Measurements from ENCODE around the gene PITPNC1. TPM values are rescaled to one million over a fixed set of nuclear protein-coding genes. Genes with fewer than 3 reads are reported as not detected.

The PITPNC1 gene
- total and polyA plus RNA-seq, 12 donors, result 4.9 to 33.0 (median 14.0) TPM

- whole genome bisulfite sequencing, 4 donors, result 90 to 98% (median 95%) methylated on average over 8 of the region's 8 CpGs
- DNase-seq, result no peak
- Histone ChIP-seq H3K4me3 (no peak overlapping the region), H3K4me1 (replicated peaks in 1 of 2) (peaks cover 0 to 8% of the 10 kb centered on the region in 2 donors), H3K27me3 (no peaks in the 10 kb centered on the region), H3K27ac (no peak overlapping the region), H3K9me3 (replicated peaks in 1 of 3) (no peaks in the 10 kb centered on the region), H3K36me3 (replicated peaks in 1 of 2) (no peaks in the 10 kb centered on the region)
- no peak for TF ChIP-seq CTCF (IDR thresholded peaks at IDR 0.05)
- TF ChIP-seq POLR2A (IDR thresholded peaks at IDR 0.05), result no peak
- intact Hi-C loops (cut with DNase I), result loop anchor here in 1 of 2 donors (10.0 kb wide), 1 partner anchor 247 kb away; no protein-coding TSS in a partner anchor
Observed at GRCh38 chr17:67632141-67632540, 255.1 kb downstream of the PITPNC1 start.

DNA sequence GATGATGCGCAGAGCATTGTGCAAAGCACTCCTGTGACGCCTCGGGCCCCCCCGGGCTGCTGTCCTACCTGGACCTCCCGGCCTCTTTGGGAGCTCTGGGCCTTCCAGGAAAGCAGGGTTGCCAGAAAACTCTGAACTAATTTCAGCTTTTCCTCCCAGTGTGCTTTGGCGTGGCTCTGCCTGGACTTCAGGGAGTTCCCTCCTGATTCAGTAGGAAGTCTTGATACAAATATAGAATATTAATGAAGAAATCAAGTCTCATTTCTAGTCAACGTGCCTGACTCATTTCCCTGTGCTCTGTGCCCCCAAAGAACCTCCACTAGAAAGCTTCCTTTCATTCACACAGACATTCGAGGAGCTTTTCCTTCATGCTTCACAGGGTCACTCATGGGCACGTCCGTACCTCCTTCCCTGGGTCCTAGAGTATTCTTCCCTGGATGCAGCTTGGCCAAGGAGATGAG is 256.7 kb downstream of the PITPNC1 start:
- WGBS, 4 donors, result 44 to 69% (median 61%) methylated on average over 9 to 10 of the region's 10 CpGs
- no peaks in the 10 kb centered on the region for H3K27me3 ChIP-seq
- H3K9me3 ChIP-seq (replicated peaks in 1 of 3), result no peaks in the 10 kb centered on the region
- H3K27ac ChIP-seq, result peak overlapping the region in 2 of 5 donors; percentile 8 to 52
- DNase-seq, result peak in 5 of 7 donors; percentile 25 to 57 (median 31)
- TF ChIP-seq CTCF (IDR thresholded peaks at IDR 0.05) (no peak), POLR2A (IDR thresholded peaks at IDR 0.05) (no peak)
- H3K4me3 ChIP-seq, result no peak overlapping the region
- no peaks in the 10 kb centered on the region for H3K36me3 ChIP-seq (replicated peaks in 1 of 2)
- peaks cover 9 to 16% of the 10 kb centered on the region in 2 donors for H3K4me1 ChIP-seq (replicated peaks in 1 of 2)
- intact Hi-C loops (cut with DNase I), result loop anchor here in 1 of 2 donors (10.0 kb wide), 1 partner anchor 249 kb away; no protein-coding TSS in a partner anchor

DNA sequence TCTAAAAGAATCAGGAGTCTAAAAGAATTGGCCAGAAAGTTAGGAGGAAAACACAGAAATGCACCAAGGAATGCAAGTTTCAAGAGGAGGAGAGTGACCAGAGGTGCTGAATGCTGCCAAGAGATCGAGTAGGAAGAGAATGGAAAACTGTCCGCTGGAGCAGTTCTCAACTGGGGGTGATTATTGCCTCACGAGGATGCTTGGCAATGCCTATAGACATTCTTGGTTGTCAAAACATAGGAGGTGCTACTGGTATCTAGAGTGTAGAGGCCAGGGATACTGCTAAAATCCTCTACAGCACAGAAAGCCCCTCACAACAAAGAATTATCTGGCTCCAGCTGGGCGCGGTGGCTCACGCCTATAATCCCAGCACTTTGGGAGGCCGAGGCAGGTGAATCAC is 258.6 kb downstream of the PITPNC1 start:
- no peak overlapping the region for H3K4me3 ChIP-seq
- 88 to 94% (median 93%) methylated on average over 3 to 7 of the region's 7 CpGs for WGBS, 4 donors
- no peaks in the 10 kb centered on the region for H3K9me3 ChIP-seq (replicated peaks in 1 of 3)
- peaks cover 9 to 17% of the 10 kb centered on the region in 2 donors for H3K4me1 ChIP-seq (replicated peaks in 1 of 2)
- no peaks in the 10 kb centered on the region for H3K27me3 ChIP-seq
- H3K27ac ChIP-seq, result no peak overlapping the region
- DNase-seq, result no peak
- no peak for TF ChIP-seq POLR2A (IDR thresholded peaks at IDR 0.05)
- TF ChIP-seq CTCF (IDR thresholded peaks at IDR 0.05), result no peak
- no peaks in the 10 kb centered on the region for H3K36me3 ChIP-seq (replicated peaks in 1 of 2)
- intact Hi-C loops (cut with DNase I), result loop anchor here in 1 of 2 donors (10.0 kb wide), 1 partner anchor 251 kb away; no protein-coding TSS in a partner anchor

GRCh38 chr17:67636312-67636711 is 259.2 kb downstream of the PITPNC1 start:
- intact Hi-C loops (cut with DNase I), result loop anchor here in 1 of 2 donors (10.0 kb wide), 1 partner anchor 252 kb away; no protein-coding TSS in a partner anchor
- TF ChIP-seq CTCF (IDR thresholded peaks at IDR 0.05) (no peak), POLR2A (IDR thresholded peaks at IDR 0.05) (no peak)
- Histone ChIP-seq H3K27me3 (no peaks in the 10 kb centered on the region), H3K9me3 (replicated peaks in 1 of 3) (no peaks in the 10 kb centered on the region), H3K4me3 (no peak overlapping the region), H3K27ac (no peak overlapping the region), H3K36me3 (replicated peaks in 1 of 2) (no peaks in the 10 kb centered on the region), H3K4me1 (replicated peaks in 1 of 2) (peaks cover 9 to 17% of the 10 kb centered on the region in 2 donors)
- no peak for DNase-seq
- WGBS, 4 donors, result 93 to 97% (median 95%) methylated on average over 3 to 8 of the region's 8 CpGs

All from adrenal gland (tissue), 12 donors.